Endodermal cell (in vitro differentiated cells): ENCODE results near the gene TLE6. TPM values are rescaled to one million over a fixed set of nuclear protein-coding genes. Genes with fewer than 3 reads are reported as not detected.

ENCODE experiments used
- DNase-seq: peaks from one replicate; pipeline ENCODE4 v3.0.0-alpha.2; 2017
- H3K27ac ChIP-seq: 2 replicates; pipeline ENCODE4 v1.5.1; 2013; ENCODE audit warnings: mild to moderate bottlenecking, low read depth, low read length, moderate library complexity
- H3K27me3 ChIP-seq: 2 replicates; pipeline ENCODE4 v1.6.1; 2013; ENCODE audit warnings: mild to moderate bottlenecking, low read length, moderate library complexity; ENCODE audit not compliant: insufficient read depth, control insufficient read depth, poor library complexity, severe bottlenecking
- H3K36me3 ChIP-seq: 2 replicates; pipeline ENCODE4 v1.7.0; 2013; ENCODE audit warnings: mild to moderate bottlenecking, low read length, moderate library complexity; ENCODE audit not compliant: control insufficient read depth, insufficient read depth
- H3K4me1 ChIP-seq: one replicate; pipeline ENCODE4 v1.7.0; 2013; ENCODE audit warnings: low read length; ENCODE audit not compliant: control insufficient read depth, insufficient read depth
- H3K4me3 ChIP-seq: 2 replicates; pipeline ENCODE4 v1.5.1; 2013; ENCODE audit warnings: mild to moderate bottlenecking, low read length, moderate library complexity
- H3K9ac ChIP-seq: 2 replicates; pipeline ENCODE4 v1.6.1; 2013; ENCODE audit warnings: mild to moderate bottlenecking, low read length, moderate library complexity; ENCODE audit not compliant: poor library complexity, severe bottlenecking; ENCODE audit errors: extremely low read depth
- H3K9me3 ChIP-seq: 2 replicates; pipeline ENCODE4 v1.6.1; 2013; ENCODE audit warnings: mild to moderate bottlenecking, low read length, moderate library complexity; ENCODE audit not compliant: control insufficient read depth
- H3K27ac Mint-ChIP-seq: 2 replicates; pipeline ENCODE4 v1.8.0; 2020; ENCODE audit warnings: mixed read lengths
- H3K27me3 Mint-ChIP-seq: 2 replicates; pipeline ENCODE4 v1.8.0; 2021; ENCODE audit warnings: mild to moderate bottlenecking, mixed read lengths; ENCODE audit not compliant: insufficient read depth
- H3K36me3 Mint-ChIP-seq: 2 replicates; pipeline ENCODE4 v1.8.0; 2020; ENCODE audit warnings: low read depth, mixed read lengths
- H3K4me1 Mint-ChIP-seq: 2 replicates; pipeline ENCODE4 v1.8.0; 2020; ENCODE audit warnings: mixed read lengths
- H3K4me3 Mint-ChIP-seq: 2 replicates; pipeline ENCODE4 v1.8.0; 2020; ENCODE audit warnings: mild to moderate bottlenecking, moderate library complexity, mixed read lengths
- H3K9me3 Mint-ChIP-seq: 2 replicates; pipeline ENCODE4 v1.8.0; 2020; ENCODE audit warnings: mild to moderate bottlenecking, mixed read lengths
- WGBS, 2 experiments: methylation state at CpG; one replicate each; pipeline versions ENCODE4 v1.1.5 to v1.1.7; 2013; ENCODE audit warnings: missing lambda C conversion rate in 2 of 2, mixed read lengths in 1 of 2; ENCODE audit not compliant: insufficient coverage in 1 of 2, insufficient read length in 1 of 2; 5-methylcytosine and 5-hydroxymethylcytosine counted together
- total RNA-seq, 2 donors: library from RNA; stranded (reverse); fragmentation: NEBNext Ultra II Directional in 1 of 2; extraction: Animal tissue kit (Norgen Biotek cat#: 25700) in 1 of 2; gene quantifications; 2 replicates in 1 of 2; 3 replicates in 1 of 2; pipeline ENCODE4 v1.2.1, GENCODE V29; 2021
- TF ChIP-seq, protein P1 (sequence below): fragments of 200-600 bp; sonication (generic); conservative IDR thresholded peaks from 2 replicates; pipeline ENCODE4 v1.5.0; 2021; ENCODE audit warnings: antibody characterized with exemption, mild to moderate bottlenecking

Gene TLE6
- total RNA-seq, 2 donors from 2014 or later: 13.7 to 17.3 TPM

DNA sequence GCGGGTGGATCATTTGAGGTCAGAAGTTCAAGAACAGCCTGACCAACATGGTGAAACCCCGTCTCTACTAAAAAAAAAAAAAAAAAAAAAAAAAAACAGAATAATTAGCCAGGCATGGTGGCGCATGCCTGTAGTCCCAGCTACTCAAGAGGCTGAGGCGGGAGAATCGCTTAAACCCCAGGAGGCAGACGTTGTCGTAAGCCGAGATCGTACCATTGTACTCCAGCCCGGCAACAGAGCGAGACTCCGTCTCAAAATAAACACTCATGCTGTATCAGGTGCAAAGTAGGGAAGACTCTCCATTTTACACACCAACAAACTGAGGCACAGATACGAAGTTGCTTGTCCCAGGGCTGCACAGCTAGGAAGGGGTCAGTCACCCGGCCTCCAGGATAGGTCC, 15.6 kb downstream of the TLE6 start:
- H3K9me3 ChIP-seq: no peaks in the 10 kb centered on the region
- 64 to 86% methylated on average over 9 to 14 of the region's 14 CpGs for WGBS, 2 experiments
- peaks cover 8% of the 10 kb centered on the region for H3K36me3 ChIP-seq
- no peaks in the 10 kb centered on the region for H3K4me1 ChIP-seq
- H3K9ac ChIP-seq: no peak overlapping the region
- Mint-ChIP-seq H3K4me1 (peaks cover 3% of the 10 kb centered on the region), H3K27me3 (peaks cover 8% of the 10 kb centered on the region), H3K4me3 (no peak overlapping the region), H3K36me3 (peaks cover 23% of the 10 kb centered on the region), H3K9me3 (no peaks in the 10 kb centered on the region), H3K27ac (no peak overlapping the region)
- no peak overlapping the region for H3K4me3 ChIP-seq
- H3K27ac ChIP-seq: no peak overlapping the region
- DNase-seq: no peak
- H3K27me3 ChIP-seq: no peaks in the 10 kb centered on the region
- TF ChIP-seq, protein P1, sequence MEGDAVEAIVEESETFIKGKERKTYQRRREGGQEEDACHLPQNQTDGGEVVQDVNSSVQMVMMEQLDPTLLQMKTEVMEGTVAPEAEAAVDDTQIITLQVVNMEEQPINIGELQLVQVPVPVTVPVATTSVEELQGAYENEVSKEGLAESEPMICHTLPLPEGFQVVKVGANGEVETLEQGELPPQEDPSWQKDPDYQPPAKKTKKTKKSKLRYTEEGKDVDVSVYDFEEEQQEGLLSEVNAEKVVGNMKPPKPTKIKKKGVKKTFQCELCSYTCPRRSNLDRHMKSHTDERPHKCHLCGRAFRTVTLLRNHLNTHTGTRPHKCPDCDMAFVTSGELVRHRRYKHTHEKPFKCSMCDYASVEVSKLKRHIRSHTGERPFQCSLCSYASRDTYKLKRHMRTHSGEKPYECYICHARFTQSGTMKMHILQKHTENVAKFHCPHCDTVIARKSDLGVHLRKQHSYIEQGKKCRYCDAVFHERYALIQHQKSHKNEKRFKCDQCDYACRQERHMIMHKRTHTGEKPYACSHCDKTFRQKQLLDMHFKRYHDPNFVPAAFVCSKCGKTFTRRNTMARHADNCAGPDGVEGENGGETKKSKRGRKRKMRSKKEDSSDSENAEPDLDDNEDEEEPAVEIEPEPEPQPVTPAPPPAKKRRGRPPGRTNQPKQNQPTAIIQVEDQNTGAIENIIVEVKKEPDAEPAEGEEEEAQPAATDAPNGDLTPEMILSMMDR: no peak

DNA sequence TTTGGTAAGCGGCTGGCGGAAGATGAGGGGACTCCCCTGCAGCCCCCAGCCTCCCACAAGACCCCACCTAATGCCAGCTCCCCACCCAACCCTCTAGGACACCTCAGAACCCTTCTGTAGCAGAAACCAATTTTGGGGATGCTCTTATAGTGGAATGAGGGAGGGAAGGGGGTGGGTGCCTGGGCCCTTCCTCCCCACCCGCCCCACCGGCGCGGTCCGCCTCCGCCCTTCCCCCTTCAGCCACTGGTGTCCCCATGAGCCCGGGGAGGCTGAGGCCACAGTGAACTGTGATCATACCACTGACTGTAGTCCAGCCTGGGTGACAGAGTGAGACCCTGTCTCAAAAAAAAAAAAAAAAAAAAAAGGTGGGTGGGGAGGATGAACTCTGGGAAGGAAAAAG, 16.2 kb downstream of the TLE6 start:
- no peak overlapping the region for H3K9ac ChIP-seq
- Mint-ChIP-seq H3K9me3 (no peaks in the 10 kb centered on the region), H3K27ac (no peak overlapping the region), H3K4me3 (no peak overlapping the region), H3K27me3 (peaks cover 6% of the 10 kb centered on the region), H3K4me1 (peaks cover 1% of the 10 kb centered on the region), H3K36me3 (peaks cover 23% of the 10 kb centered on the region)
- no peak for DNase-seq
- H3K27me3 ChIP-seq: no peaks in the 10 kb centered on the region
- 86% methylated on average over 9 of the region's 9 CpGs; no CpG with 5 or more reads in 1 of the 2 experiments for WGBS, 2 experiments
- H3K4me1 ChIP-seq: no peaks in the 10 kb centered on the region
- H3K27ac ChIP-seq: no peak overlapping the region
- no peak overlapping the region for H3K4me3 ChIP-seq
- TF ChIP-seq, protein P1: no peak
- H3K36me3 ChIP-seq: peaks cover 10% of the 10 kb centered on the region
- no peaks in the 10 kb centered on the region for H3K9me3 ChIP-seq

DNA sequence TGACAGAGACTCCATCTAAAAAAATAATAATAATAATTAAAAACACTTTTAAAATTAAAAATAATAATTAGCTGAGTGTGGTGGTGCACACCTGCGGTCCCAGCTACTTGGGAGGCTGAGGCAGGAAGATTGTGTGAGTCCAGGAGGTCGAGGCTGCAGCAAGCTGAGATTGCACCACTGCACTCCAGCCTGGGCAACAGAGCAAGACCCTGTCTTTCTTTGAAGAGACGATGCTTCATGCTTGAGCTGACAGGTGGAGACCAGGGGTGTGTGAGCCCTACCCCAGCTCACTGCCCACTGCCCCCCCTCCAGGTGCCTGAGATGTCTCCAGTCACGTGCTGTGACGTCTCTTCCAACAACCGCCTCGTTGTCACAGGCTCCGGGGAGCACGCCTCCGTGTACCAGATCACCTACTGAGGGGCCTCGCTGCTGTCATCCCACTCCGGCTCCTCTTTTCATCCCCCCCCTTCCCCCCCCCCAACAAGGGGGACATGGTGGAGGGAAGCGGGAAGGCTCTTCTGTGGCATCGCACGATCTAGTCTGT, 17.3 kb downstream of the TLE6 start:
- H3K4me3 Mint-ChIP-seq: no peak overlapping the region
- Histone ChIP-seq H3K4me1 (no peaks in the 10 kb centered on the region), H3K4me3 (no peak overlapping the region), H3K27ac (no peak overlapping the region), H3K9ac (no peak overlapping the region), H3K9me3 (no peaks in the 10 kb centered on the region), H3K36me3 (peaks cover 19% of the 10 kb centered on the region), H3K27me3 (no peaks in the 10 kb centered on the region)
- no peak overlapping the region for H3K27ac Mint-ChIP-seq
- TF ChIP-seq, protein P1: no peak
- peaks cover 32% of the 10 kb centered on the region for H3K36me3 Mint-ChIP-seq
- no peaks in the 10 kb centered on the region for H3K4me1 Mint-ChIP-seq
- WGBS, 2 experiments: 90% methylated on average over 2 to 11 of the region's 15 CpGs
- H3K9me3 Mint-ChIP-seq: peaks cover 4% of the 10 kb centered on the region
- no peak for DNase-seq
- no peaks in the 10 kb centered on the region for H3K27me3 Mint-ChIP-seq
